Kidney (tissue), 14 donors: ENCODE data around the gene COBL. TPM values are rescaled to one million over a fixed set of nuclear protein-coding genes. Genes with fewer than 3 reads are reported as not detected.

Source experiments
- DNase-seq, 5 donors: peaks; one replicate each; pipeline ENCODE4 v3.0.0-alpha.2; 2013 to 2020
- FAIRE-seq: peaks from 2 replicates; lab custom pipeline; 2012; peaks lifted over from hg19 to GRCh38; lab: Jason Lieb, UNC
- H3K27ac ChIP-seq, 2 donors: one replicate each; pipeline ENCODE4 v1.7.0; 2013; ENCODE audit warnings: low read depth in 2 of 2, low read length in 2 of 2, inconsistent platforms in 1 of 2
- H3K27me3 ChIP-seq: one replicate; pipeline ENCODE4 v1.7.1; 2013; ENCODE audit warnings: low read length, inconsistent platforms; ENCODE audit not compliant: control insufficient read depth, insufficient read depth
- H3K36me3 ChIP-seq, 3 donors: one replicate each; pipeline versions ENCODE4 v1.7.0 to v1.7.1; 2013; ENCODE audit warnings: low read length in 3 of 3, control low read depth in 1 of 3, inconsistent platforms in 1 of 3; ENCODE audit not compliant: insufficient read depth in 3 of 3, control insufficient read depth in 2 of 3
- H3K4me1 ChIP-seq, 3 donors: one replicate each; pipeline versions ENCODE4 v1.7.0 to v1.7.1; 2013; ENCODE audit warnings: low read length in 3 of 3, inconsistent platforms in 1 of 3, low read depth in 1 of 3; ENCODE audit not compliant: control insufficient read depth in 2 of 3, insufficient read depth in 2 of 3
- H3K4me3 ChIP-seq, 3 donors: one replicate each; pipeline versions ENCODE4 v1.7.0 to v1.8.1; 2013; ENCODE audit warnings: low read length in 3 of 3, control low read depth in 1 of 3, inconsistent platforms in 1 of 3
- H3K9ac ChIP-seq, 3 donors: one replicate each; pipeline versions ENCODE4 v1.7.0 to v1.7.1; 2013; ENCODE audit warnings: low read length in 3 of 3, control low read depth in 1 of 3, inconsistent platforms in 1 of 3
- H3K9me3 ChIP-seq, 3 donors: one replicate each; pipeline versions ENCODE4 v1.7.0 to v1.7.1; 2013; ENCODE audit warnings: low read length in 3 of 3, control low read depth in 1 of 3, inconsistent platforms in 1 of 3; ENCODE audit not compliant: control insufficient read depth in 2 of 3, insufficient read depth in 1 of 3
- intact Hi-C: fragments of 100-400 bp; cut with DNase I; formaldehyde crosslinking; loops from one replicate; pipeline ENCODE4 v1.11.1; 2022
- polyA plus RNA-seq: library from polyadenylated mRNA; stranded (reverse); fragments of 350-450 nt; fragmentation: Illumina TruSeq; extraction: RNeasy Lipid Tissue Mini Kit (QIAGEN cat#74804); gene quantifications from one replicate; pipeline ENCODE4 v1.2.3, GENCODE V29; 2014; ENCODE audit warnings: low read depth, low replicate concordance; ENCODE audit not compliant: insufficient read depth
- total RNA-seq: library from RNA; stranded (reverse); fragmentation: NEBNext Ultra II Directional; extraction: Animal tissue kit (Norgen Biotek cat#: 25700); gene quantifications from one replicate; pipeline ENCODE4 v1.2.1, GENCODE V29; 2021
- TF ChIP-seq, protein P1 (sequence below): IDR thresholded peaks from 3 replicates; pipeline ENCODE4 v1.5.1; 2012; ENCODE audit warnings: mild to moderate bottlenecking, moderate library complexity, borderline replicate concordance; ENCODE audit not compliant: insufficient read depth; ENCODE audit errors: extremely low read depth
- donor health status: control.
- donor health status: control.
- donor health status: control.
- donor health status: control.
- donor health status: control.
- donor health status: DM: yes; HTN: yes; CAD: no.
- donor health status: Normal renal cell carcinoma (clear cell type).

Gene COBL
- total and polyA plus RNA-seq, 2 donors from 2014 or later, result 9.8 to 42.7 TPM

DNA sequence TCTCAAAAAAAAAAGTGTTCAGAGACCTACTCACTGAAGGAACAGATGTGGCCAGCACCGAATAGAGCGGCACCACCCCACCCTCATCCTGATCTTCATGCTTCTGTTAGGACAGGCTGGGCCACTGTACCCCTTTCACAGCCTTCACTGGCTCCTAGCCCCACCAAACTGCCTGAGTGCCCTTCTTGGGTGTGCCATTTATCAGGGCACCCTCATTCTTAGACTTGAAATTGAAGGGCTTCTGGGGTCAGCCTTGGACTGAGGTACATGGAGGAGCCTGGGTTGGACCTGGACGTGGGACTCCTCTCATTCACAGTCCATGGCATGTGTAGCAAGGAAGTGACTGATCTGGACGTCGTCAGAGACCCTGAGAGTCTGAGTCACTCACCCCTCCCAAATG lies 190.3 kb downstream of the COBL start:
- FAIRE-seq (no peak), DNase-seq (no peak)
- Histone ChIP-seq H3K9ac (no peak overlapping the region), H3K36me3 (peaks cover 0 to 3% (median 2%) of the 10 kb centered on the region in 3 donors), H3K9me3 (no peaks in the 10 kb centered on the region), H3K27ac (no peak overlapping the region), H3K4me3 (no peak overlapping the region), H3K4me1 (no peaks in the 10 kb centered on the region), H3K27me3 (no peaks in the 10 kb centered on the region)
- intact Hi-C loops, result no loop called here
- TF ChIP-seq, protein P1, sequence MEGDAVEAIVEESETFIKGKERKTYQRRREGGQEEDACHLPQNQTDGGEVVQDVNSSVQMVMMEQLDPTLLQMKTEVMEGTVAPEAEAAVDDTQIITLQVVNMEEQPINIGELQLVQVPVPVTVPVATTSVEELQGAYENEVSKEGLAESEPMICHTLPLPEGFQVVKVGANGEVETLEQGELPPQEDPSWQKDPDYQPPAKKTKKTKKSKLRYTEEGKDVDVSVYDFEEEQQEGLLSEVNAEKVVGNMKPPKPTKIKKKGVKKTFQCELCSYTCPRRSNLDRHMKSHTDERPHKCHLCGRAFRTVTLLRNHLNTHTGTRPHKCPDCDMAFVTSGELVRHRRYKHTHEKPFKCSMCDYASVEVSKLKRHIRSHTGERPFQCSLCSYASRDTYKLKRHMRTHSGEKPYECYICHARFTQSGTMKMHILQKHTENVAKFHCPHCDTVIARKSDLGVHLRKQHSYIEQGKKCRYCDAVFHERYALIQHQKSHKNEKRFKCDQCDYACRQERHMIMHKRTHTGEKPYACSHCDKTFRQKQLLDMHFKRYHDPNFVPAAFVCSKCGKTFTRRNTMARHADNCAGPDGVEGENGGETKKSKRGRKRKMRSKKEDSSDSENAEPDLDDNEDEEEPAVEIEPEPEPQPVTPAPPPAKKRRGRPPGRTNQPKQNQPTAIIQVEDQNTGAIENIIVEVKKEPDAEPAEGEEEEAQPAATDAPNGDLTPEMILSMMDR, result no peak

DNA sequence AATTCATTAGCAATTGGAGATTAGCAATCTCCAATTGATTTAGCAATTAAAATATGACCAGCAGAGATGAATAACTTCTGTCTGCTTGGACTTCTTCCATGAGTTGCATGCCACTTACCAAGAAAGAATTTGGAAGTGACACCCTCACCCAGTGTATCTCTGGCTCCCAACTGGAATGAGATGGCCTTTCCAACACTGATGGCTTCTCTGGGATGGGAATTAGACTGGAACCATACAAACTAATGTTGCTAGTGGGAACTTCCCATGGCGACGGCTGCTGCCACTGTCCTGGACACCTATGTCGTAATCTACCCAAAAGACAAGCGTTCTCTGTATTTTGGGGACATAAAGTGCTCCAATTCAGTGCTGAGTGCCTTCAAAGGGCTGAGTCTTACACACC lies 192.3 kb downstream of the COBL start:
- Histone ChIP-seq H3K4me3 (no peak overlapping the region), H3K4me1 (no peaks in the 10 kb centered on the region), H3K9ac (no peak overlapping the region), H3K27me3 (no peaks in the 10 kb centered on the region), H3K9me3 (no peaks in the 10 kb centered on the region), H3K27ac (no peak overlapping the region), H3K36me3 (no peaks in the 10 kb centered on the region)
- FAIRE-seq, result no peak
- no peak for DNase-seq
- TF ChIP-seq, protein P1, result no peak
- intact Hi-C loops, result no loop called here

- H3K36me3 ChIP-seq, result no peaks in the 10 kb centered on the region
- TF ChIP-seq, protein P1, result no peak
- H3K4me1 ChIP-seq, result no peaks in the 10 kb centered on the region
- intact Hi-C loops, result no loop called here
- H3K9me3 ChIP-seq, result no peaks in the 10 kb centered on the region
- no peaks in the 10 kb centered on the region for H3K27me3 ChIP-seq
- peak overlapping the region in 1 of 2 donors; percentile 23 for H3K27ac ChIP-seq
- peak in 1 of 5 donors; percentile 77 for DNase-seq
- no peak overlapping the region for H3K9ac ChIP-seq
- no peak for FAIRE-seq
- H3K4me3 ChIP-seq, result no peak overlapping the region
Observed at GRCh38 chr7:51123322-51124019, 193.1 kb downstream of the COBL start.

GRCh38 chr7:51121931-51122425 lies 194.6 kb downstream of the COBL start:
- H3K9me3 ChIP-seq, result no peaks in the 10 kb centered on the region
- no peak for FAIRE-seq
- no peaks in the 10 kb centered on the region for H3K4me1 ChIP-seq
- no peaks in the 10 kb centered on the region for H3K36me3 ChIP-seq
- H3K9ac ChIP-seq, result no peak overlapping the region
- no peak overlapping the region for H3K4me3 ChIP-seq
- H3K27me3 ChIP-seq, result no peaks in the 10 kb centered on the region
- H3K27ac ChIP-seq, result no peak overlapping the region
- TF ChIP-seq, protein P1, result no peak
- peak in 3 of 5 donors; percentile 47 to 72 (median 56) for DNase-seq
- intact Hi-C loops, result no loop called here
